HL-60 (cell line): Measurements from ENCODE around the gene OR5AK2.
"Not testable (repeated sequence)": the region's sequence is repeated elsewhere in the genome, so short reads cannot be mapped to it uniquely, and the experiment has no call there.

Experiments used
- DNase-seq, 2 experiments: peaks; one replicate each; pipeline ENCODE4 v3.0.0-alpha.2; 2010 to 2020; ENCODE audit warnings: low read depth in 1 of 2, low spot score in 1 of 2
- H3K27ac ChIP-seq: fragments of 250-450 bp; sonication (Bioruptor Pico); replicated peaks from 2 replicates; pipeline ENCODE4 v1.5.1; 2020; ENCODE audit warnings: mild to moderate bottlenecking, moderate library complexity
- H3K27me3 ChIP-seq: fragments of 250-450 bp; sonication (Bioruptor Pico); 2 replicates; pipeline ENCODE4 v1.5.1; 2021; ENCODE audit warnings: mild to moderate bottlenecking, moderate library complexity; ENCODE audit not compliant: insufficient read depth, poor library complexity, severe bottlenecking
- H3K4me3 ChIP-seq: replicated peaks from 2 replicates; pipeline ENCODE4 v1.5.1; 2011; ENCODE audit warnings: mild to moderate bottlenecking, control low read depth, low read length; ENCODE audit not compliant: insufficient read depth
- GABPA ChIP-seq: IDR thresholded peaks from 2 replicates; pipeline ENCODE4 v1.6.1; 2012; ENCODE audit warnings: low read depth
- POLR2AphosphoS5 ChIP-seq: IDR thresholded peaks from 2 replicates; pipeline ENCODE4 v1.6.1; 2012; ENCODE audit warnings: low read depth
- SPI1 ChIP-seq: IDR thresholded peaks from 2 replicates; pipeline ENCODE4 v1.6.1; 2012; ENCODE audit warnings: low read depth, mild to moderate bottlenecking, borderline replicate concordance
- long read RNA-seq: library from polyadenylated mRNA; unstranded; transcript quantifications from one replicate; pipeline ENCODE4 v2.0.0, GENCODE V29; 2020
- TF ChIP-seq, protein P1 (sequence below): IDR thresholded peaks from one replicate; pipeline ENCODE4 v1.5.1; 2011; ENCODE audit warnings: low read length, control low read depth, inconsistent platforms; ENCODE audit not compliant: insufficient read depth
- TF ChIP-seq, protein P2 (sequence below): IDR thresholded peaks from 2 replicates; pipeline ENCODE4 v1.6.1; 2012; ENCODE audit warnings: low read depth; ENCODE audit not compliant: insufficient replicate concordance

The OR5AK2 gene, protein sequence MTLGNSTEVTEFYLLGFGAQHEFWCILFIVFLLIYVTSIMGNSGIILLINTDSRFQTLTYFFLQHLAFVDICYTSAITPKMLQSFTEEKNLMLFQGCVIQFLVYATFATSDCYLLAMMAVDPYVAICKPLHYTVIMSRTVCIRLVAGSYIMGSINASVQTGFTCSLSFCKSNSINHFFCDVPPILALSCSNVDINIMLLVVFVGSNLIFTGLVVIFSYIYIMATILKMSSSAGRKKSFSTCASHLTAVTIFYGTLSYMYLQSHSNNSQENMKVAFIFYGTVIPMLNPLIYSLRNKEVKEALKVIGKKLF
- long read RNA-seq = 0 reads

DNA sequence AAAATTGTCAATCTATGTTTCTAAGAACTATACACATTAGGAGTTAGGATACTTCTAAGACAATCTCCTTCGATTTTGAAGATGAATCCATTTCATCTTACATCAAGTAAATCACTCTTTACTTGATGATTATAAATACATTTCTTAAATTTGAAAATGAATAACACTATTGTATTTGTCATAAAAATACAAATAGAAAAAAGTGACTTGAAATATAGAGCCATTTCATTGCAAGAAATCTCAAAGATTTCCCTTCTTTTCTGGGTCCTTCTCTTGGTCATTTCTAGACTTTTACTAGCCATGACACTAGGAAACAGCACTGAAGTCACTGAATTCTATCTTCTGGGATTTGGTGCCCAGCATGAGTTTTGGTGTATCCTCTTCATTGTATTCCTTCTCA, at the start of gene OR5AK2:
Gene OR5AK2, plus strand, starts transcription at position 301 of the 400 bp plus-strand sequence. Its CDS starts 0 bp downstream, at position 301.
- Histone ChIP-seq H3K27me3 (no peaks in the 10 kb centered on the region), H3K4me3 (no peak within 1 kb of the TSS), H3K27ac (no peak within 1 kb of the TSS)
- TF ChIP-seq SPI1 (no peak), POLR2AphosphoS5 (no peak), GABPA (no peak)
- TF ChIP-seq, protein P1, sequence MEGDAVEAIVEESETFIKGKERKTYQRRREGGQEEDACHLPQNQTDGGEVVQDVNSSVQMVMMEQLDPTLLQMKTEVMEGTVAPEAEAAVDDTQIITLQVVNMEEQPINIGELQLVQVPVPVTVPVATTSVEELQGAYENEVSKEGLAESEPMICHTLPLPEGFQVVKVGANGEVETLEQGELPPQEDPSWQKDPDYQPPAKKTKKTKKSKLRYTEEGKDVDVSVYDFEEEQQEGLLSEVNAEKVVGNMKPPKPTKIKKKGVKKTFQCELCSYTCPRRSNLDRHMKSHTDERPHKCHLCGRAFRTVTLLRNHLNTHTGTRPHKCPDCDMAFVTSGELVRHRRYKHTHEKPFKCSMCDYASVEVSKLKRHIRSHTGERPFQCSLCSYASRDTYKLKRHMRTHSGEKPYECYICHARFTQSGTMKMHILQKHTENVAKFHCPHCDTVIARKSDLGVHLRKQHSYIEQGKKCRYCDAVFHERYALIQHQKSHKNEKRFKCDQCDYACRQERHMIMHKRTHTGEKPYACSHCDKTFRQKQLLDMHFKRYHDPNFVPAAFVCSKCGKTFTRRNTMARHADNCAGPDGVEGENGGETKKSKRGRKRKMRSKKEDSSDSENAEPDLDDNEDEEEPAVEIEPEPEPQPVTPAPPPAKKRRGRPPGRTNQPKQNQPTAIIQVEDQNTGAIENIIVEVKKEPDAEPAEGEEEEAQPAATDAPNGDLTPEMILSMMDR = no peak
- TF ChIP-seq, protein P2, sequence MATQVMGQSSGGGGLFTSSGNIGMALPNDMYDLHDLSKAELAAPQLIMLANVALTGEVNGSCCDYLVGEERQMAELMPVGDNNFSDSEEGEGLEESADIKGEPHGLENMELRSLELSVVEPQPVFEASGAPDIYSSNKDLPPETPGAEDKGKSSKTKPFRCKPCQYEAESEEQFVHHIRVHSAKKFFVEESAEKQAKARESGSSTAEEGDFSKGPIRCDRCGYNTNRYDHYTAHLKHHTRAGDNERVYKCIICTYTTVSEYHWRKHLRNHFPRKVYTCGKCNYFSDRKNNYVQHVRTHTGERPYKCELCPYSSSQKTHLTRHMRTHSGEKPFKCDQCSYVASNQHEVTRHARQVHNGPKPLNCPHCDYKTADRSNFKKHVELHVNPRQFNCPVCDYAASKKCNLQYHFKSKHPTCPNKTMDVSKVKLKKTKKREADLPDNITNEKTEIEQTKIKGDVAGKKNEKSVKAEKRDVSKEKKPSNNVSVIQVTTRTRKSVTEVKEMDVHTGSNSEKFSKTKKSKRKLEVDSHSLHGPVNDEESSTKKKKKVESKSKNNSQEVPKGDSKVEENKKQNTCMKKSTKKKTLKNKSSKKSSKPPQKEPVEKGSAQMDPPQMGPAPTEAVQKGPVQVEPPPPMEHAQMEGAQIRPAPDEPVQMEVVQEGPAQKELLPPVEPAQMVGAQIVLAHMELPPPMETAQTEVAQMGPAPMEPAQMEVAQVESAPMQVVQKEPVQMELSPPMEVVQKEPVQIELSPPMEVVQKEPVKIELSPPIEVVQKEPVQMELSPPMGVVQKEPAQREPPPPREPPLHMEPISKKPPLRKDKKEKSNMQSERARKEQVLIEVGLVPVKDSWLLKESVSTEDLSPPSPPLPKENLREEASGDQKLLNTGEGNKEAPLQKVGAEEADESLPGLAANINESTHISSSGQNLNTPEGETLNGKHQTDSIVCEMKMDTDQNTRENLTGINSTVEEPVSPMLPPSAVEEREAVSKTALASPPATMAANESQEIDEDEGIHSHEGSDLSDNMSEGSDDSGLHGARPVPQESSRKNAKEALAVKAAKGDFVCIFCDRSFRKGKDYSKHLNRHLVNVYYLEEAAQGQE = no peak
- no peak for DNase-seq

DNA sequence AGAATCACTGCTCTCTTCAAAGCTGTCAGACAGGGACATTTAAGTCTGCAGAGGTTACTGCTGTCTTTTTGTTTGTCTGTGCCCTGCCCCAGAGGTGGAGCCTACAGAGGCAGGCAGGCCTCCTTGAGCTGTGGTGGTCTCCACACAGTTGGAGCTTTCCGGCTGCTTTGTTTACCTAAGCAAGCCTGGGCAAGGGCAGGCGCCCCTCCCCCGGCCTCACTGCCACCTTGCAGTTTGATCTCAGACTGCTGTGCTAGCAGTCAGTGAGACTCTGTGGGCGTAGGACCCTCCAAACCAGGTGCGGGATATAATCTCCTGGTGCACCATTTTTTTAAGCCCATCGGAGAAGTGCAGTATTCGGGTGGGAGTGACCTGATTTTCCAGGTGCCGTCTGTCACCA, 43.2 kb upstream of the OR5AK2 start:
- H3K4me3 ChIP-seq, H3K27ac ChIP-seq, DNase-seq, H3K27me3 ChIP-seq: not testable (repeated sequence)

DNA sequence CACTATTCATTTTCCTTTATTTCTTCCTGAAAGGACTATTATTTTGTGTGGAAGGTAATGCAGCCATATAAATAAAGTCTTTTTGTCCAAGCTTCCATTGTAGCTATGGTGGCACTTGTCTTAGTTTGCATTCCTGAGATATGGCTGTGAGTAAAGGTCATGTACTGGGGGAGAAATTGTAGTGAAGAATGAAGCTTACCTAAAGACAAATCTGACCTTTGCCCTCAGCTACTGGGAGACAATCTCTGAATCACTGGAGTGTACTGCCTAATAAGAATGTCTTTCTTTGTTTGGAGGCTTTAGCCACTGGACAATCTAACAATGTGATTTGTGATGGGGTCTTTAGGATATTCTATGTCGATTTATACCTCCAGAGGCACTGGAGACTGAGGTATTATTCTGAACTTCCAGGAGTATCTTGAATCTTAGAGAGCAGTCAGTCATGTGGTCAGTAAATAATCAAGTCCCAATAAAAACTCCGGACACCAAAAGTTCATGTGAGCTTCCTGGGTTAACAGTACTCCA, 39.7 kb upstream of the OR5AK2 start:
- no peak overlapping the region for H3K27ac ChIP-seq
- DNase-seq = no peak
- TF ChIP-seq, protein P1 = no peak
- TF ChIP-seq GABPA = no peak
- TF ChIP-seq SPI1 = no peak
- TF ChIP-seq, protein P2 = no peak
- no peak for TF ChIP-seq POLR2AphosphoS5
- no peaks in the 10 kb centered on the region for H3K27me3 ChIP-seq
- H3K4me3 ChIP-seq = no peak overlapping the region

DNA sequence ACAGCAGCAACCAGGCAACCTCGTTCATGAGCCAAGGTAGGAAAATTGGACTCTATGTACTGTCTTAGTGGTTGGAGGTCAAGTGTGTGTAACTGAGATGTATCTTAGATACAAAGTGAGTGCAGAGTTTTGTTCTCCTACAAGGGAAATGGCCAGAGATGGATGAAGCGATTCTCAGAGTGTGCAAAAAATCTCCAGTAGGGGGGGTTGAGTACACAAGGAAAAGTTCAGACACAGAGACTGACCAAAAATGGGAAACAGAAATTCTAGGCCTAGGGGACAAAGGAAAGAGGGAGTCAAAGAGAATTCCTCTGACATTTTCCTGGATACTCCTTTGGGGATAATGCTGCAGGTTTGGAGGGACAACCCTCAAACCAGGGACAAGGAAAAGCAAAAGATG, 38.2 kb upstream of the OR5AK2 start:
- Histone ChIP-seq H3K4me3 (no peak overlapping the region), H3K27ac (no peak overlapping the region), H3K27me3 (no peaks in the 10 kb centered on the region)
- no peak for DNase-seq
- TF ChIP-seq POLR2AphosphoS5 = no peak
- TF ChIP-seq, protein P2 = no peak
- TF ChIP-seq, protein P1 = no peak
- no peak for TF ChIP-seq GABPA
- TF ChIP-seq SPI1 = no peak

DNA sequence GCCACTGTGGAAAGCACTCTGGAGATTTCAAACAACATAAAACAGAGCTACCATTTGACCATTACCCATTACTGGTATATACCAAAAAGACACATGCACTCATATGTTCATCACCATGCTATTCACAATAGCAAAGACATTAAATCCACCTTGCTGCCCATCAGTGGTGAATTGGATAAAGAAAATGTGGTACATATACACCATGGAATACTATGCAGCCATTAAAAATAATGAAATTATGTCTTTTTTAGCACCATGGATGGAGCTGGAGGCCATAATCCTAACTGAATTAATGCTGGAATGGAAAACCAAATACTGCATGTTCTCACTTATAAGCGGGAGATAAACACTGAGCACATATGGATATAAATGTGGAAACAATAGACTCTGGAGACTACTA, 34.8 kb upstream of the OR5AK2 start:
- not testable (repeated sequence) for H3K27ac ChIP-seq, H3K27me3 ChIP-seq, H3K4me3 ChIP-seq, DNase-seq
